ENCODE results near the gene ADAM12. TPM values are rescaled to one million over a fixed set of nuclear protein-coding genes. Genes with fewer than 3 reads are reported as not detected.
A peak's percentile ranks its signal among the peaks of the same experiment; 100 is the strongest.

Gene ADAM12
- total and polyA plus RNA-seq, 9 of the 15 experiments (the other 6 are each of a cell fraction or from before 2014, with no cell fraction given): not detected

DNA sequence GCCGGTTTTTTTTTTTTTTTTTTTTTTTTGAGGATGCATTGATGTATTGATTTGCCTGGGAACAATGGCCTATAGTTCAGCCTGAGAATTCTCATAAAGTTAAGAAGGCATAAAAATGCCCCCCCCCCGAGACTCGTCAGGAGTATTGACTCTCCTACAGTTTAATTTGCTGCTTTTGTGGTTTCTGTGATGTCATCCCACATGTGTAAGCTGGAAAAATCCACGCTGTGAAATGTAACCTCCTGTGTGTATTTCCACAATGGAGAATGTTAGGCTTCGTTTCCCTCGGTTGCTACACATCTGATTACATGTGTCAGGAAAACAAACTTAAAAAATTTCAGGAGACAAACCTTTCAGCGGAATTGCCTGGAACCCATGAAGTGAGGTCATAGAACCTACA, 374.0 kb downstream of the ADAM12 start:
- BruUV-seq (replicated peaks): no TSS peak
- FAIRE-seq (no peak), DNase-seq (ENCODE audit: extremely low read depth in 1 of 4, low spot score in 3 of 4) (no peak), ATAC-seq (no peak)
- Histone ChIP-seq H3K27ac (ENCODE audit: extremely low read depth, low read depth, low read length) (no peak overlapping the region), H2AFZ (ENCODE audit: low read depth, low read length) (no peak overlapping the region), H3K9me1 (ENCODE audit: control insufficient read depth, insufficient read depth, low read length) (no peaks in the 10 kb centered on the region), H4K20me1 (replicated peaks; ENCODE audit: control insufficient read depth, insufficient read depth, low read length) (no peaks in the 10 kb centered on the region), H3K36me3 (ENCODE audit: control insufficient read depth, insufficient read depth, low read length) (no peaks in the 10 kb centered on the region), H3K79me2 (ENCODE audit: control insufficient read depth, insufficient read depth, low read length) (no peaks in the 10 kb centered on the region), H3K27me3 (ENCODE audit: control insufficient read depth in 2 of 2, insufficient read depth in 2 of 2, low read length in 2 of 2) (no peaks in the 10 kb centered on the region; a peak in 1 of 5 replicates), H3K4me3 (no peak overlapping the region), H3K9me3 (replicated peaks; ENCODE audit: control insufficient read depth, insufficient read depth, low read depth, low read length) (no peaks in the 10 kb centered on the region), H3K9ac (ENCODE audit: insufficient read depth in 1 of 2, low read depth in 2 of 2, low read length in 2 of 2) (no peak overlapping the region), H3K4me2 (ENCODE audit: insufficient read depth, low read length) (no peak overlapping the region), H3K4me1 (replicated peaks in 1 of 2; ENCODE audit: control insufficient read depth in 2 of 2, insufficient read depth in 2 of 2, low read length in 2 of 2) (no peaks in the 10 kb centered on the region; a peak in 1 of 5 replicates)
- in situ Hi-C loops (cut with MboI) (no loop called here), intact Hi-C loops (cut with micrococcal nuclease) (no loop called here)
- ChIA-PET POLR2A (no interaction called here), CTCF (ENCODE audit: low intra/inter-chr PET ratio) (no interaction called here)
- WGBS (ENCODE audit: insufficient coverage, low coverage, missing lambda C conversion rate): 0% methylated on average over 6 of the region's 7 CpGs
- TF ChIP-seq EGR1 (conservative IDR thresholded peaks at IDR 0.05) (no peak), CBFB (CRISPR knock-in tag; IDR thresholded peaks at IDR 0.05) (no peak), PHTF2 (CRISPR knock-in tag; IDR thresholded peaks at IDR 0.05) (no peak)

- H3K27ac ChIP-seq (ENCODE audit: extremely low read depth, low read depth, low read length): no peak overlapping the region
- FAIRE-seq (no peak), ATAC-seq (no peak), DNase-seq (ENCODE audit: extremely low read depth in 1 of 4, low spot score in 3 of 4) (peak; percentile 7 to 27 (median 14))
- no peaks in the 10 kb centered on the region; a peak in 1 of 5 replicates for H3K4me1 ChIP-seq (replicated peaks in 1 of 2; ENCODE audit: control insufficient read depth in 2 of 2, insufficient read depth in 2 of 2, low read length in 2 of 2)
- intact Hi-C loops (cut with micrococcal nuclease): no loop called here
- no peak overlapping the region for H3K4me3 ChIP-seq
- no peak overlapping the region for H3K4me2 ChIP-seq (ENCODE audit: insufficient read depth, low read length)
- H3K9me1 ChIP-seq (ENCODE audit: control insufficient read depth, insufficient read depth, low read length): no peaks in the 10 kb centered on the region
- no peaks in the 10 kb centered on the region for H4K20me1 ChIP-seq (replicated peaks; ENCODE audit: control insufficient read depth, insufficient read depth, low read length)
- no peaks in the 10 kb centered on the region for H3K36me3 ChIP-seq (ENCODE audit: control insufficient read depth, insufficient read depth, low read length)
- H3K27me3 ChIP-seq (ENCODE audit: control insufficient read depth in 2 of 2, insufficient read depth in 2 of 2, low read length in 2 of 2): no peaks in the 10 kb centered on the region; a peak in 1 of 5 replicates
- 0% methylated on average over 6 of the region's 10 CpGs for WGBS (ENCODE audit: insufficient coverage, low coverage, missing lambda C conversion rate)
- POLR2A ChIA-PET: no interaction called here
- H2AFZ ChIP-seq (ENCODE audit: low read depth, low read length): no peak overlapping the region
- no TSS peak for BruUV-seq (replicated peaks)
- CTCF ChIA-PET (ENCODE audit: low intra/inter-chr PET ratio): no interaction called here
- in situ Hi-C loops (cut with MboI): no loop called here
- H3K9ac ChIP-seq (ENCODE audit: insufficient read depth in 1 of 2, low read depth in 2 of 2, low read length in 2 of 2): no peak overlapping the region
- no peaks in the 10 kb centered on the region for H3K9me3 ChIP-seq (replicated peaks; ENCODE audit: control insufficient read depth, insufficient read depth, low read depth, low read length)
- no peaks in the 10 kb centered on the region for H3K79me2 ChIP-seq (ENCODE audit: control insufficient read depth, insufficient read depth, low read length)
- TF ChIP-seq MTA2 (IDR thresholded peaks at IDR 0.05; ENCODE audit: low read depth) (peak; percentile 48; the same call in 1 of the 2 replicates), FOXA3 (CRISPR knock-in tag; conservative IDR thresholded peaks at IDR 0.05 in 1 of 2, IDR thresholded peaks at IDR 0.05 in 1 of 2) (peak; percentile 87 to 88; a peak in 3 of 4 replicates), SMARCA4 (IDR thresholded peaks at IDR 0.05) (peak; percentile 39; the same call in 1 of the 2 replicates), ARID1B (IDR thresholded peaks at IDR 0.05) (peak; percentile 78), TCF3 (CRISPR knock-in tag; IDR thresholded peaks at IDR 0.05) (peak; percentile 77), CBFA2T2 (conservative IDR thresholded peaks at IDR 0.05) (peak; percentile 89), KAT8 (IDR thresholded peaks at IDR 0.05; ENCODE audit: low read depth) (no peak), FOXA1 (IDR thresholded peaks at IDR 0.05; ENCODE audit: borderline replicate concordance) (peak; percentile 67), FOSL1 (tag; conservative IDR thresholded peaks at IDR 0.05) (peak; percentile 76), SMAD4 (CRISPR knock-in tag; conservative IDR thresholded peaks at IDR 0.05) (0 out of 2 replicates have a peak, but pooled peaks have one; percentile 23), PATZ1 (CRISPR knock-in tag; IDR thresholded peaks at IDR 0.05; ENCODE audit: borderline replicate concordance) (no peak), TEAD4 (IDR thresholded peaks at IDR 0.05; ENCODE audit: low read length) (peak; percentile 66), TEAD4 (CRISPR knock-in tag; IDR thresholded peaks at IDR 0.05; ENCODE audit: borderline replicate concordance) (no peak)
These were observed 374.6 kb downstream of the ADAM12 start for GRCh38 chr10:126013489-126014281.

Measured in K562 (cell line).